Endothelial cell of umbilical vein (primary cell): Measurements from ENCODE around the gene PKNOX2. TPM values are rescaled to one million over a fixed set of nuclear protein-coding genes. Genes with fewer than 3 reads are reported as not detected.

Experiments used
- BruUV-seq: library from RNA; stranded (reverse); fragments of 400-500 nt; replicated peaks from 2 replicates; lab custom pipeline; 2021; lab: Mats Ljungman, UMichigan
- CTCF ChIA-PET: fragments of 300-600, 350-600 bp; sonication (Branson Sonifier 250); formaldehyde crosslinking; loops from one replicate; lab custom pipeline; 2021; ENCODE audit warnings: antibody characterized with exemption, inconsistent platforms; lab: Charles Lee
- POLR2A ChIA-PET: fragments of 300-600, 350-600 bp; sonication (Branson Sonifier 250); formaldehyde crosslinking; loops from one replicate; lab custom pipeline; 2021; ENCODE audit warnings: antibody characterized with exemption, inconsistent platforms; lab: Charles Lee
- DNase-seq: peaks from one replicate; pipeline ENCODE4 v3.0.0-alpha.2; 2011; ENCODE audit warnings: low read depth, low spot score
- FAIRE-seq: peaks from 2 replicates; lab custom pipeline; 2011; peaks lifted over from hg19 to GRCh38; lab: Jason Lieb, UNC
- H2AFZ ChIP-seq: 2 replicates; pipeline ENCODE4 v1.6.0; 2012; ENCODE audit warnings: low read depth, low read length, control low read depth, inconsistent platforms
- H3K27ac ChIP-seq: 2 replicates; pipeline ENCODE4 v1.5.1; 2011; ENCODE audit warnings: low read depth, mild to moderate bottlenecking, control low read depth, low read length, moderate library complexity; ENCODE audit not compliant: insufficient read depth
- H3K27me3 ChIP-seq, 2 experiments: 2 replicates each; pipeline versions ENCODE4 v1.6.0 to v1.6.1; 2011; ENCODE audit warnings: low read length in 2 of 2, mixed read lengths in 1 of 2; ENCODE audit not compliant: control insufficient read depth in 2 of 2, insufficient read depth in 2 of 2
- H3K36me3 ChIP-seq, 2 experiments: 2 replicates in 1 of 2; 3 replicates in 1 of 2; pipeline ENCODE4 v1.5.1; 2011; ENCODE audit warnings: low read length in 2 of 2, mild to moderate bottlenecking in 1 of 2, moderate library complexity in 1 of 2; ENCODE audit not compliant: control insufficient read depth in 2 of 2, insufficient read depth in 2 of 2; ENCODE audit errors: extremely low read depth in 1 of 2
- H3K4me1 ChIP-seq: 3 replicates; pipeline ENCODE4 v1.5.1; 2011; ENCODE audit warnings: mild to moderate bottlenecking, low read length; ENCODE audit not compliant: control insufficient read depth, insufficient read depth; ENCODE audit errors: extremely low read depth
- H3K4me2 ChIP-seq: 2 replicates; pipeline ENCODE4 v1.6.1; 2011; ENCODE audit warnings: low read length, control low read depth, mixed read lengths; ENCODE audit not compliant: insufficient read depth
- H3K4me3 ChIP-seq, 3 experiments: fragments of 200-600 bp in 1 of 3; sonication (generic), shearing (Covaris generic) in 1 of 3; replicated peaks in 1 of 3; 2 replicates each; pipeline ENCODE4 v1.5.1; 2011 to 2016; ENCODE audit warnings: control low read depth in 3 of 3, low read length in 3 of 3, mild to moderate bottlenecking in 2 of 3, inconsistent platforms in 1 of 3, low read depth in 1 of 3, moderate library complexity in 1 of 3; ENCODE audit not compliant: insufficient read depth in 1 of 3
- H3K79me2 ChIP-seq: 2 replicates; pipeline ENCODE4 v1.6.0; 2012; ENCODE audit warnings: low read length, inconsistent platforms; ENCODE audit not compliant: control insufficient read depth, insufficient read depth
- H3K9ac ChIP-seq: replicated peaks from 2 replicates; pipeline ENCODE3; 2011; ENCODE audit warnings: low read length, control low read depth; ENCODE audit not compliant: insufficient read depth; ENCODE audit errors: extremely low read depth
- H3K9me1 ChIP-seq: replicated peaks from 3 replicates; pipeline ENCODE4 v1.6.0; 2011; ENCODE audit warnings: mild to moderate bottlenecking, low read length; ENCODE audit not compliant: control insufficient read depth, insufficient read depth; ENCODE audit errors: extremely low read depth
- H3K9me3 ChIP-seq: replicated peaks from 2 replicates; pipeline ENCODE4 v1.5.1; 2012; ENCODE audit warnings: low read length, inconsistent platforms; ENCODE audit not compliant: control insufficient read depth, insufficient read depth
- H4K20me1 ChIP-seq: replicated peaks from 2 replicates; pipeline ENCODE3; 2011; ENCODE audit warnings: mild to moderate bottlenecking, low read length; ENCODE audit not compliant: control insufficient read depth, insufficient read depth; ENCODE audit errors: extremely low read depth
- CTCF ChIP-seq, 2 donors: IDR thresholded peaks; 1 replicate in 1 of 2; 2 replicates in 1 of 2; pipeline ENCODE4 v1.5.1; 2011; ENCODE audit warnings: low read length in 2 of 2, mild to moderate bottlenecking in 2 of 2, moderate library complexity in 2 of 2, control low read depth in 1 of 2, inconsistent platforms in 1 of 2, low read depth in 1 of 2; ENCODE audit not compliant: insufficient read depth in 1 of 2; ENCODE audit errors: extremely low read depth in 1 of 2
- EZH2 ChIP-seq: IDR thresholded peaks from 2 replicates; pipeline ENCODE4 v1.6.1; 2012; ENCODE audit warnings: borderline replicate concordance, low read depth, mild to moderate bottlenecking, moderate library complexity, low read length, inconsistent platforms; ENCODE audit not compliant: severe bottlenecking
- FOS ChIP-seq: IDR thresholded peaks from 2 replicates; pipeline ENCODE4 v1.6.1; 2011; ENCODE audit warnings: mild to moderate bottlenecking, low read length, moderate library complexity, borderline replicate concordance; ENCODE audit not compliant: insufficient read depth
- GATA2 ChIP-seq: IDR thresholded peaks from 2 replicates; pipeline ENCODE4 v1.7.0; 2011; ENCODE audit warnings: low read depth, mild to moderate bottlenecking, moderate library complexity, mixed read lengths, low read length; ENCODE audit not compliant: insufficient read length, insufficient read depth
- JUN ChIP-seq: IDR thresholded peaks from 2 replicates; pipeline ENCODE4 v1.6.1; 2011; ENCODE audit warnings: borderline replicate concordance, low read depth; ENCODE audit not compliant: insufficient read length, insufficient read depth
- MAX ChIP-seq: IDR thresholded peaks from 2 replicates; pipeline ENCODE4 v1.6.1; 2011; ENCODE audit not compliant: insufficient read depth, insufficient read length
- MYC ChIP-seq: IDR thresholded peaks from one replicate; pipeline ENCODE4 v1.6.1; 2011; ENCODE audit warnings: mild to moderate bottlenecking, low read depth, low read length
- POLR2A ChIP-seq: IDR thresholded peaks from 2 replicates; pipeline ENCODE4 v1.6.1; 2012; ENCODE audit warnings: low read depth, mild to moderate bottlenecking, control low read depth, low read length
- POLR2AphosphoS5 ChIP-seq: IDR thresholded peaks from 2 replicates; pipeline ENCODE4 v1.6.1; 2012; ENCODE audit warnings: low read depth, mild to moderate bottlenecking, control low read depth, low read length, moderate library complexity; ENCODE audit not compliant: insufficient read depth
- dilution Hi-C: fragments of 300-500 bp; cut with MboI; formaldehyde crosslinking; loops from one replicate; pipeline ENCODE4 v1.15.0; 2019; ENCODE audit warnings: low sequenced_read_pairs; ENCODE audit not compliant: extremely low pct_ligation_motif_present
- intact Hi-C: fragments of 100-400 bp; cut with micrococcal nuclease; formaldehyde crosslinking; loops from one replicate; pipeline ENCODE4 v1.10.0; 2022
- polyA plus RNA-seq, 4 experiments: library from polyadenylated mRNA; depleted of rRNA in 3 of 4; stranded (reverse) in 3 of 4; unstranded in 1 of 4; fragments of >200 nt; gene quantifications; 2 replicates each; pipeline versions ENCODE4 v1.2.1 to v1.2.3, GENCODE V29; 2011 to 2012; ENCODE audit warnings: missing spikeins in 1 of 4
- total RNA-seq: library from RNA; stranded (reverse); gene quantifications from 2 replicates; pipeline ENCODE4 v1.2.3, GENCODE V29; 2021

The PKNOX2 gene
- total and polyA plus RNA-seq, 2 donors (not counting 3 experiments of a cell fraction or from before 2014, with no cell fraction given), result 0.11 to 0.91 TPM

GRCh38 chr11:125250318-125251213 lies 86.0 kb downstream of the PKNOX2 start:
- Histone ChIP-seq H3K27ac (no peak overlapping the region), H3K4me3 (no peak overlapping the region), H3K9me1 (no peaks in the 10 kb centered on the region), H3K9me3 (no peaks in the 10 kb centered on the region), H3K36me3 (no peaks in the 10 kb centered on the region), H3K4me2 (no peak overlapping the region), H3K4me1 (no peaks in the 10 kb centered on the region), H3K79me2 (no peaks in the 10 kb centered on the region), H2AFZ (no peak overlapping the region), H4K20me1 (no peaks in the 10 kb centered on the region), H3K9ac (no peak overlapping the region), H3K27me3 (peaks cover 0 to 6% of the 10 kb centered on the region in 2 experiments)
- dilution Hi-C loops (no loop called here), intact Hi-C loops (no loop called here)
- no peak for TF ChIP-seq FOS
- DNase-seq (no peak), FAIRE-seq (no peak)
- ChIA-PET POLR2A (no interaction called here), CTCF (interaction anchor here (0.9 to 1.8 kb wide), 4 partner anchors 63 to 99 kb away, joined by 3 to 7 read pairs (median 4); no protein-coding TSS in a partner anchor)
- no TSS peak for BruUV-seq

- H4K20me1 ChIP-seq, result no peaks in the 10 kb centered on the region
- ChIA-PET POLR2A (no interaction called here), CTCF (interaction anchor here (0.9 to 1.8 kb wide), 4 partner anchors 62 to 98 kb away, joined by 3 to 7 read pairs (median 4); no protein-coding TSS in a partner anchor)
- TF ChIP-seq POLR2AphosphoS5 (no peak), POLR2A (no peak), JUN (no peak), EZH2 (no peak), MYC (no peak), FOS (no peak), CTCF (IDR thresholded peaks at IDR 0.05; ENCODE audit: extremely low read depth in 1 of 2, insufficient read depth in 1 of 2, low read depth in 1 of 2, low read length in 2 of 2) (no peak), GATA2 (no peak), MAX (no peak)
- no peak overlapping the region for H3K9ac ChIP-seq
- H3K27me3 ChIP-seq, result peaks cover 0 to 6% of the 10 kb centered on the region in 2 experiments
- H3K4me1 ChIP-seq, result no peaks in the 10 kb centered on the region
- H2AFZ ChIP-seq, result no peak overlapping the region
- BruUV-seq, result no TSS peak
- no peaks in the 10 kb centered on the region for H3K9me1 ChIP-seq
- dilution Hi-C loops, result no loop called here
- no peaks in the 10 kb centered on the region for H3K9me3 ChIP-seq
- FAIRE-seq (no peak), DNase-seq (no peak)
- H3K27ac ChIP-seq, result no peak overlapping the region
- no peak overlapping the region for H3K4me3 ChIP-seq
- H3K79me2 ChIP-seq, result no peaks in the 10 kb centered on the region
- no peaks in the 10 kb centered on the region for H3K36me3 ChIP-seq
- H3K4me2 ChIP-seq, result no peak overlapping the region
- intact Hi-C loops, result no loop called here
Measured at GRCh38 chr11:125251214-125251545, 86.6 kb downstream of the PKNOX2 start.
